Spleen (tissue), 11 donors: ENCODE measurements around the gene IL1RAPL2. TPM values are rescaled to one million over a fixed set of nuclear protein-coding genes. Genes with fewer than 3 reads are reported as not detected.

Experiments
- DNase-seq: peaks from one replicate; pipeline ENCODE4 v3.0.0-alpha.2; 2020
- H3K27ac ChIP-seq, 8 donors: fragments of 200-600 bp; sonication (generic) in 7 of 8; 1 replicate in 4 of 8; 2 replicates in 4 of 8; pipeline versions ENCODE4 v1.5.0 to v1.8.0; 2016 to 2021; ENCODE audit warnings: inconsistent platforms in 4 of 8, mild to moderate bottlenecking in 4 of 8, moderate library complexity in 1 of 8
- H3K27me3 ChIP-seq, 7 donors: fragments of 200-600 bp; sonication (generic) in 6 of 7; replicated peaks in 1 of 7; 1 replicate in 4 of 7; 2 replicates in 3 of 7; pipeline versions ENCODE4 v1.5.0 to v1.8.0; 2016 to 2021; ENCODE audit warnings: inconsistent platforms in 3 of 7, mild to moderate bottlenecking in 1 of 7
- H3K36me3 ChIP-seq, 6 donors: fragments of 200-600 bp; sonication (generic) in 5 of 6; 1 replicate in 4 of 6; 2 replicates in 2 of 6; pipeline versions ENCODE4 v1.5.0 to v1.8.0; 2016 to 2021; ENCODE audit warnings: inconsistent platforms in 2 of 6
- H3K4me1 ChIP-seq, 6 donors: fragments of 200-600 bp; sonication (generic) in 5 of 6; 1 replicate in 3 of 6; 2 replicates in 3 of 6; pipeline versions ENCODE4 v1.5.0 to v1.8.0; 2016 to 2021; ENCODE audit warnings: inconsistent platforms in 3 of 6
- H3K4me3 ChIP-seq, 8 donors: fragments of 200-600 bp; sonication (generic) in 7 of 8; 1 replicate in 4 of 8; 2 replicates in 4 of 8; pipeline versions ENCODE4 v1.5.0 to v1.8.0; 2016 to 2021; ENCODE audit warnings: inconsistent platforms in 4 of 8, mild to moderate bottlenecking in 4 of 8, moderate library complexity in 2 of 8
- H3K9me3 ChIP-seq, 8 donors: fragments of 200-600 bp; sonication (generic) in 7 of 8; 1 replicate in 4 of 8; 2 replicates in 4 of 8; pipeline versions ENCODE4 v1.5.0 to v1.8.0; 2016 to 2021; ENCODE audit warnings: inconsistent platforms in 4 of 8
- CTCF ChIP-seq, 11 experiments: fragments of 200-600 bp in 7 of 11; fragments of 450-650 bp in 4 of 11; sonication (generic) in 4 of 11; IDR thresholded peaks in 8 of 11; conservative IDR thresholded peaks in 3 of 11; 1 replicate in 7 of 11; 2 replicates in 4 of 11; pipeline versions ENCODE4 v1.4.0 to v1.8.0; 2016 to 2021; ENCODE audit warnings: antibody characterized with exemption in 11 of 11, inconsistent platforms in 4 of 11, mild to moderate bottlenecking in 1 of 11
- POLR2A ChIP-seq, 3 donors: fragments of 450-650 bp; IDR thresholded peaks; one replicate each; pipeline ENCODE4 v1.5.1; 2017; ENCODE audit warnings: antibody characterized with exemption in 3 of 3, mild to moderate bottlenecking in 1 of 3
- POLR2AphosphoS5 ChIP-seq, 3 donors: sonication (generic); formaldehyde crosslinking; IDR thresholded peaks; one replicate each; pipeline ENCODE4 v1.5.1; 2017; ENCODE audit warnings: antibody characterized with exemption in 3 of 3
- WGBS, 5 donors: extraction: QIAGEN DNeasy Blood & Tissue Kit in 3 of 5; methylation state at CpG; one replicate each; pipeline versions ENCODE4 v1.1.5 to v1.1.7; 2013 to 2018; 5-methylcytosine and 5-hydroxymethylcytosine counted together
- intact Hi-C: fragments of 100-400 bp; cut with DNase I; formaldehyde crosslinking; loops from one replicate; pipeline ENCODE4 v1.15.0; 2023; ENCODE audit warnings: low total_unique reads
- polyA plus RNA-seq, 3 donors: library from polyadenylated mRNA; stranded (reverse); fragments of 200-250 nt; gene quantifications; one replicate each; pipeline ENCODE4 v1.2.1, GENCODE V29; 2013
- total RNA-seq, 7 donors: library from RNA; depleted of rRNA in 3 of 7; stranded (reverse); fragments of >200 nt in 3 of 7; fragmentation: NEBNext Ultra II Directional in 4 of 7; extraction: Animal tissue kit (Norgen Biotek cat#: 25700) in 4 of 7; gene quantifications; one replicate each; pipeline versions ENCODE4 v1.1.0 to v1.2.1, GENCODE V29; 2016 to 2021
- donor health status: healthy with polysubstance abuse.
- donor health status: DM: no; HTN: no; CAD: no; lungs with moderate emphysema.
- donor health status: DM: no; HTN: no; CAD: no.
- donor health status: Bipolar disorder and iron deficiency.
- donor health status: healthy.
- donor health status: DM: no; HTN: no; CAD: no.
- donor health status: DM: yes; HTN: yes; CAD: no.

The IL1RAPL2 gene
- total and polyA plus RNA-seq, 10 donors, result not detected

- Histone ChIP-seq H3K4me3 (no peak overlapping the region), H3K27me3 (no peaks in the 10 kb centered on the region), H3K9me3 (peaks cover 0 to 23% (median 0%) of the 10 kb centered on the region in 8 donors), H3K4me1 (no peaks in the 10 kb centered on the region), H3K36me3 (no peaks in the 10 kb centered on the region), H3K27ac (no peak overlapping the region)
- TF ChIP-seq POLR2A (IDR thresholded peaks at IDR 0.05) (no peak), POLR2AphosphoS5 (IDR thresholded peaks at IDR 0.05) (no peak), CTCF (IDR thresholded peaks at IDR 0.05 in 8 of 11, conservative IDR thresholded peaks at IDR 0.05 in 3 of 11) (no peak)
- no peak for DNase-seq
- intact Hi-C loops, result no loop called here
Measured at GRCh38 chrX:105349476-105349875, 783.5 kb downstream of the IL1RAPL2 start.

GRCh38 chrX:105375816-105376215, 809.8 kb downstream of the IL1RAPL2 start:
- Histone ChIP-seq H3K9me3 (peaks cover 0 to 20% (median under 1%) of the 10 kb centered on the region in 8 donors), H3K27ac (no peak overlapping the region), H3K36me3 (no peaks in the 10 kb centered on the region), H3K4me1 (no peaks in the 10 kb centered on the region), H3K4me3 (no peak overlapping the region), H3K27me3 (no peaks in the 10 kb centered on the region)
- intact Hi-C loops, result no loop called here
- no peak for DNase-seq
- TF ChIP-seq CTCF (IDR thresholded peaks at IDR 0.05 in 8 of 11, conservative IDR thresholded peaks at IDR 0.05 in 3 of 11) (no peak), POLR2A (IDR thresholded peaks at IDR 0.05) (no peak), POLR2AphosphoS5 (IDR thresholded peaks at IDR 0.05) (no peak)
- 42 to 73% (median 52%) methylated on average over 2 of the region's 2 CpGs for WGBS, 5 donors

GRCh38 chrX:105424729-105425128, 858.7 kb downstream of the IL1RAPL2 start:
- 42 to 79% (median 70%) methylated on average over 1 of the region's 1 CpG for WGBS, 5 donors
- no peak for DNase-seq

GRCh38 chrX:105451401-105451800, 885.4 kb downstream of the IL1RAPL2 start:
- Histone ChIP-seq H3K9me3 (peaks cover 0 to 8% (median 0%) of the 10 kb centered on the region in 8 donors), H3K4me3 (no peak overlapping the region), H3K27me3 (no peaks in the 10 kb centered on the region), H3K27ac (no peak overlapping the region), H3K36me3 (no peaks in the 10 kb centered on the region), H3K4me1 (no peaks in the 10 kb centered on the region)
- DNase-seq, result no peak
- TF ChIP-seq CTCF (IDR thresholded peaks at IDR 0.05 in 8 of 11, conservative IDR thresholded peaks at IDR 0.05 in 3 of 11) (no peak), POLR2AphosphoS5 (IDR thresholded peaks at IDR 0.05) (no peak), POLR2A (IDR thresholded peaks at IDR 0.05) (no peak)
- intact Hi-C loops, result no loop called here

More at GRCh38 chrX:105424729-105425128, 858.7 kb downstream of the IL1RAPL2 start:
- Histone ChIP-seq H3K36me3 (no peaks in the 10 kb centered on the region), H3K4me3 (no peak overlapping the region), H3K27me3 (no peaks in the 10 kb centered on the region), H3K27ac (no peak overlapping the region), H3K4me1 (no peaks in the 10 kb centered on the region), H3K9me3 (peaks cover 0 to 8% (median 0%) of the 10 kb centered on the region in 8 donors)
- TF ChIP-seq POLR2A (IDR thresholded peaks at IDR 0.05) (no peak), CTCF (IDR thresholded peaks at IDR 0.05 in 8 of 11, conservative IDR thresholded peaks at IDR 0.05 in 3 of 11) (no peak), POLR2AphosphoS5 (IDR thresholded peaks at IDR 0.05) (no peak)
- intact Hi-C loops, result no loop called here
